ENCODE results near the gene WSB1.

Gene WSB1

DNA sequence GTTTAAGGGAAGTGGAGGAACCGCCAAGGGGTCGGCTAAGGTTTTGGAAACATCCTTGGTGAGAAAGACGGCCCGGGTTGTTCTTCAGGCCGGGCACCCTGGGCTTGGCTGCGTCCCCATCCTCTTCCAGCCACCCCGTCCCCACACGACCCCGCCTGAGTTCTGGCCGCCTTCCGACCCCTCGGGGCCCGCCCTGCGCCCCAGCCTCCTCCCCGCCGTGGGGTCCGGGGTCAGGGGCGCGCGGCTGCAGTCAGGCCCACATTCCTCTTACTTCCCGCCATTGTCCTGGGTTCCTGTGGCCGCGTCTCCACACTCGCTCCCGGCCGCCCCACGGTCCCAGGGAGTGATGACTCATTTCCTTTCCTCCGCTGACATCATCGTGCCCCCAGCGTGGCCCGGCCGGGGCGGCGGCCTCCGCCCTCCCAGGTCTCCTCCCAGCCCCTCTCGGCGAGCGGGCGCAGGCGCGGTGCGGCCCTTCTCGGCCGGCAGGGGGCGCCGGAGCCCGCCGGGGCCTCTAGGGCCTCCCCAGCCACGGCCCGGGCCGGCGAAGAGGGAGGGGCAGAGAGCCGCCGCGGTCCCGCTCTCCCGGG, 59.6 kb downstream of the WSB1 start:
- ChIA-PET CTCF (interaction anchor here (1.0 to 3.1 kb wide), 15 partner anchors 11 to 247 kb away, joined by 3 to 30 read pairs (median 5); partner anchors contain the start of gene KSR1), POLR2A (no interaction called here)
- H3K27me3 ChIP-seq (replicated peaks in 2 of 5; ENCODE audit: control insufficient read depth in 4 of 5, insufficient read depth in 5 of 5, low read length in 4 of 5): no peaks in the 10 kb centered on the region
- 0% methylated on average over 37 of the region's 57 CpGs for WGBS (ENCODE audit: insufficient coverage)
- peak; percentile 91 to 94 (median 93) for DNase-seq
- peaks cover 0 to 32% (median 21%) of the 10 kb centered on the region in 4 experiments for H3K4me1 ChIP-seq (ENCODE audit: control extremely low read depth in 1 of 4, control insufficient read depth in 4 of 4, insufficient read depth in 4 of 4, low read length in 3 of 4)
- H3K9me3 ChIP-seq (ENCODE audit: control extremely low read depth in 1 of 5, control insufficient read depth in 4 of 5, insufficient read depth in 2 of 5, low read depth in 1 of 5, low read length in 4 of 5): no peaks in the 10 kb centered on the region
- H3K27ac ChIP-seq (ENCODE audit: insufficient read depth in 1 of 2, low read depth in 1 of 2, low read length in 2 of 2, poor library complexity in 1 of 2, severe bottlenecking in 2 of 2): peak overlapping the region; percentile 85 to 96
- H3K4me3 ChIP-seq (ENCODE audit: control insufficient read depth in 1 of 7, extremely low read depth in 1 of 7, insufficient read depth in 4 of 7, low read depth in 2 of 7, low read length in 6 of 7): peak overlapping the region; percentile 51 to 83 (median 76)
- no peaks in the 10 kb centered on the region for H3K36me3 ChIP-seq (ENCODE audit: control insufficient read depth in 4 of 4, insufficient read depth in 4 of 4, low read length in 3 of 4)

DNA sequence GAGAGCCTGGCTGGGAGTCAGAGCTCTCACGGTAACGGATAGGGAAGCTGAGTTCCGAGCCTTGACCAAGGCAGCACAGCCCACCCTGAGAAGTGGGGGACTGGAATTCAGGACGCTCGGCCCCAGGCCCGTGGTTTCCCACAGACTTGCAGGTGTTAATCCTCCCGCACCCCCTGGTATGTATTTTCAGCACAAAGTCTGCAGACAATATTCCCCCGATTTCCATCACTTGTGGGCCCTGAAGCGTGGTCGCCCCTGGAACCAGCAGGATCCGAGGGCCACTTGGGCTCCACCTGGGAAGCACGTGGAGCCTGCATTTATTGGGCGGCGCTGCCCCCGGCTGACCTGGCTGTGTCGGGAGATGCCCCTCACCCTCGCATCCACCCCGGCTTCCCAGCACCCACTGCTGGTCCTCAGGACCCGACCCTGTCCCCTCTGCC, 60.2 kb downstream of the WSB1 start:
- Histone ChIP-seq H3K4me1 (ENCODE audit: control extremely low read depth in 1 of 4, control insufficient read depth in 4 of 4, insufficient read depth in 4 of 4, low read length in 3 of 4) (peaks cover 0 to 29% (median 21%) of the 10 kb centered on the region in 4 experiments), H3K27ac (ENCODE audit: insufficient read depth in 1 of 2, low read depth in 1 of 2, low read length in 2 of 2, poor library complexity in 1 of 2, severe bottlenecking in 2 of 2) (peak overlapping the region in 1 of 2 experiments; percentile 96), H3K36me3 (ENCODE audit: control insufficient read depth in 4 of 4, insufficient read depth in 4 of 4, low read length in 3 of 4) (no peaks in the 10 kb centered on the region), H3K4me3 (ENCODE audit: control insufficient read depth in 1 of 7, extremely low read depth in 1 of 7, insufficient read depth in 4 of 7, low read depth in 2 of 7, low read length in 6 of 7) (peak overlapping the region; percentile 9 to 83 (median 76)), H3K9me3 (ENCODE audit: control extremely low read depth in 1 of 5, control insufficient read depth in 4 of 5, insufficient read depth in 2 of 5, low read depth in 1 of 5, low read length in 4 of 5) (no peaks in the 10 kb centered on the region), H3K27me3 (replicated peaks in 2 of 5; ENCODE audit: control insufficient read depth in 4 of 5, insufficient read depth in 5 of 5, low read length in 4 of 5) (no peaks in the 10 kb centered on the region)
- CTCF ChIA-PET: interaction anchor here (1.0 to 3.1 kb wide), 14 partner anchors 11 to 246 kb away, joined by 3 to 30 read pairs (median 6); partner anchors contain the start of gene KSR1
- POLR2A ChIA-PET: no interaction called here
- 16% methylated on average over 16 of the region's 19 CpGs for WGBS (ENCODE audit: insufficient coverage)
- DNase-seq: no peak

DNA sequence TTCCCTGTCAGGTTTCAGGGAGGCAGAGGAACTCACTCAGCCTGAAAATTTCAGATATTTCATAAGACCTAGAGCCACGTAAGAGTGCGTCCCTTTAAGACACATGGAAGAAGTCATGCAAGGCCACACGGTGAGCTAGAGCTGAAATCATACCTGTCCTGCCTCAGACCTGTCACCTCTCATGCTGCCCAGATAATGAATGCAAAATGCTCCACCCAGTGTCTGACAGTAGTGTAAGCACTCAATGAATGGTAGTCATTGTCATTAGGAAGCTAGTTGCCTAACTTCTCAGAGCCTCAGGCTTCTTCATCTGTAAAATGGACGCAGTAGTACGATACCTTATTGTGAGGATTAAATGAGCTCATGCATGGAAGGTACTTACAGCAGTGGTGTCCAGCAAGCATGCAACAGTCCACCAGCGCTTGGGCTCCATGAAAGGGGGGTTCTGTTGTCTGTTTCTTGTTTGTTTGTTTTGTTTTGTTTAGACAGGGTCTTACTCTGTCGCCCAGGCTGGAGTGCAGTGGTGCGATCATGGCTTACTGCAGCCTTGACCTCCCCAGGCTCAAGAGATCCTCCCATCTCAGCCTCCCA, 60.7 kb downstream of the WSB1 start:
- ChIA-PET CTCF (interaction anchor here (0.7 to 3.1 kb wide), 17 partner anchors 10 to 246 kb away, joined by 3 to 30 read pairs (median 5); partner anchors contain the start of gene KSR1), POLR2A (no interaction called here)
- Histone ChIP-seq H3K9me3 (ENCODE audit: control extremely low read depth in 1 of 5, control insufficient read depth in 4 of 5, insufficient read depth in 2 of 5, low read depth in 1 of 5, low read length in 4 of 5) (no peaks in the 10 kb centered on the region), H3K4me3 (ENCODE audit: control insufficient read depth in 1 of 7, extremely low read depth in 1 of 7, insufficient read depth in 4 of 7, low read depth in 2 of 7, low read length in 6 of 7) (peak overlapping the region in 6 of 7 experiments; percentile 9 to 83 (median 77)), H3K36me3 (ENCODE audit: control insufficient read depth in 4 of 4, insufficient read depth in 4 of 4, low read length in 3 of 4) (no peaks in the 10 kb centered on the region), H3K4me1 (ENCODE audit: control extremely low read depth in 1 of 4, control insufficient read depth in 4 of 4, insufficient read depth in 4 of 4, low read length in 3 of 4) (peaks cover 0 to 25% (median 20%) of the 10 kb centered on the region in 4 experiments), H3K27me3 (replicated peaks in 2 of 5; ENCODE audit: control insufficient read depth in 4 of 5, insufficient read depth in 5 of 5, low read length in 4 of 5) (no peaks in the 10 kb centered on the region), H3K27ac (ENCODE audit: insufficient read depth in 1 of 2, low read depth in 1 of 2, low read length in 2 of 2, poor library complexity in 1 of 2, severe bottlenecking in 2 of 2) (no peak overlapping the region)
- DNase-seq: peak in 2 of 3 donors; percentile 44 to 68
- 72% methylated on average over 8 of the region's 8 CpGs for WGBS (ENCODE audit: insufficient coverage)

DNA sequence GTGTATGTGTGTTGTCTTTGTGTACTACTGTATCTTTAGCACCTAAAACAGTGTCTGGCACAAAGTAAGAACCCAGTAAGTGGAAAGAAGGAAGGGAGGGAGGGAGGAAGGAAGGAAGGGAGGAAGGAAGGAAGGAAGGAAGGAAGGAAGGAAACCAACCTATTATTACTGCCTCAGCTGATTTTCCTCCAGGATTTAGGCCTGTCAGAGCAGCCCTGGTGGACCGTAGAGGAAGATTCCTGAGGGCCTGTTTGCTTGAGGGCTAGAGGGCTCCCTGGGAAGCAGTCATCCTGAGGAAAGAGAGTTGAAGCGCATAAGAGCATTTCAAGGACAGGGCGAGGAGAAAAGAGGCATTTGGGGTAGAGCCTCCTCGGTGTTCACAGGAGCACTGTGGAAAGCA, 61.5 kb downstream of the WSB1 start:
- Histone ChIP-seq H3K9me3 (ENCODE audit: control extremely low read depth in 1 of 5, control insufficient read depth in 4 of 5, insufficient read depth in 2 of 5, low read depth in 1 of 5, low read length in 4 of 5) (no peaks in the 10 kb centered on the region), H3K4me1 (ENCODE audit: control extremely low read depth in 1 of 4, control insufficient read depth in 4 of 4, insufficient read depth in 4 of 4, low read length in 3 of 4) (peaks cover 0 to 23% (median 20%) of the 10 kb centered on the region in 4 experiments), H3K27ac (ENCODE audit: insufficient read depth in 1 of 2, low read depth in 1 of 2, low read length in 2 of 2, poor library complexity in 1 of 2, severe bottlenecking in 2 of 2) (no peak overlapping the region), H3K4me3 (ENCODE audit: control insufficient read depth in 1 of 7, extremely low read depth in 1 of 7, insufficient read depth in 4 of 7, low read depth in 2 of 7, low read length in 6 of 7) (no peak overlapping the region), H3K27me3 (replicated peaks in 2 of 5; ENCODE audit: control insufficient read depth in 4 of 5, insufficient read depth in 5 of 5, low read length in 4 of 5) (no peaks in the 10 kb centered on the region), H3K36me3 (ENCODE audit: control insufficient read depth in 4 of 4, insufficient read depth in 4 of 4, low read length in 3 of 4) (no peaks in the 10 kb centered on the region)
- 97% methylated on average over 4 of the region's 4 CpGs for WGBS (ENCODE audit: insufficient coverage)
- CTCF ChIA-PET: interaction anchor here (0.7 to 3.1 kb wide), 11 partner anchors 10 to 245 kb away, joined by 3 to 30 read pairs (median 8); no protein-coding TSS in a partner anchor
- no peak for DNase-seq
- POLR2A ChIA-PET: no interaction called here

DNA sequence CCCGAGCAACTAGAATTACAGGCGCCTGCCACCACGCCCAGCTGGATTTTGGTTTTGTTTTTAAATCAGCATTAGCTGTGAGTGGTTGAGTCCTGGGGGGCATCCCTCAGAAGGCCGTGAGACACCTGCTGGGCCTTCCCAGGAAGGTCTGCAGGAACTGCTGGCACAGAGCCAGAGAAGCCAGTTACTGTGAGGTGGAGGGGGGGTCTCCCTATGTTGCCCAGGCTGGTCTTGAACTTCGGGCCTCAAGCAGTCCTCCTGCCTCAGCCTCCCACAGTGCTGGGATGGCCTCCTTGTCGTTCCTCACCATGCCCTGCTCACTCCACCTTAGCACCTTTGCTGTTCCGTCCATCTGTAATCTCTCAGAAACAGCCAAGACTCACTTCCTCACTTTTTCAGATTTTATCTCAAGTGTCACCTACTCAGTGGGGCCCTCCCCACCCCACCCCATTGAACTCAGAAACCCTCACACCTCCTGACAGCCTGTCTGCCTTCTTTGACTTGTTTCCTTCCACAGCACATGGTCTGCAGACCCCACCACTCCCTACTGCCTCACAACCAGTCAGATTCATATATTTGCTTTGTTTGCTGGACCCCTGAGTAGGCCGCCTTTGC, 62.3 kb downstream of the WSB1 start:
- WGBS (ENCODE audit: insufficient coverage): 29% methylated on average over 5 of the region's 8 CpGs
- no peak overlapping the region for H3K4me3 ChIP-seq (ENCODE audit: control insufficient read depth in 1 of 7, extremely low read depth in 1 of 7, insufficient read depth in 4 of 7, low read depth in 2 of 7, low read length in 6 of 7)
- H3K9me3 ChIP-seq (ENCODE audit: control extremely low read depth in 1 of 5, control insufficient read depth in 4 of 5, insufficient read depth in 2 of 5, low read depth in 1 of 5, low read length in 4 of 5): no peaks in the 10 kb centered on the region
- peaks cover 0 to 24% (median 21%) of the 10 kb centered on the region in 4 experiments for H3K4me1 ChIP-seq (ENCODE audit: control extremely low read depth in 1 of 4, control insufficient read depth in 4 of 4, insufficient read depth in 4 of 4, low read length in 3 of 4)
- no peaks in the 10 kb centered on the region for H3K27me3 ChIP-seq (replicated peaks in 2 of 5; ENCODE audit: control insufficient read depth in 4 of 5, insufficient read depth in 5 of 5, low read length in 4 of 5)
- H3K27ac ChIP-seq (ENCODE audit: insufficient read depth in 1 of 2, low read depth in 1 of 2, low read length in 2 of 2, poor library complexity in 1 of 2, severe bottlenecking in 2 of 2): no peak overlapping the region
- peak in 2 of 3 donors; percentile 73 to 86 for DNase-seq
- CTCF ChIA-PET: interaction anchor here (0.7 to 3.1 kb wide), 7 partner anchors 9 to 244 kb away, joined by 3 to 30 read pairs (median 13); no protein-coding TSS in a partner anchor
- no peaks in the 10 kb centered on the region for H3K36me3 ChIP-seq (ENCODE audit: control insufficient read depth in 4 of 4, insufficient read depth in 4 of 4, low read length in 3 of 4)
- POLR2A ChIA-PET: no interaction called here

DNA sequence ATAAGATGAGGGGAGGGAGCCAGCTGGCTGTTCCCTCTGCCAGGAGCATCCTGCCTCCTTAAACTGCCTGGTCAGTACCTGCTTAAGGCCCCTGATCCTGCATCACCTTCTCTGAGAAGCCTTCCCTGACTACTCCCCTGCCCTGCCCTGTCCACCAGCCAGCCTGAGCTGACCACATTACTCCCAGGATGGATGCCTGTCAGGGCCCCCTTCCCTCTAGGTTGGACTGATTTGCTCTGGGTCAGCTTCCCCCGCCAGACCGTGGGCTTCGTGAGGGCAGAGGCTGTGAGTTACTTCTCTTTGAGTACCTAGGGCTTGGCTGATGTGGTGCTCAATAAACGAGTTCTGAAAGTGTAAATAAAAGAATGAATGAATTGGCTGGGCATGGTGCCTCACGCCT, 63.3 kb downstream of the WSB1 start:
- Histone ChIP-seq H3K27me3 (replicated peaks in 2 of 5; ENCODE audit: control insufficient read depth in 4 of 5, insufficient read depth in 5 of 5, low read length in 4 of 5) (no peaks in the 10 kb centered on the region), H3K4me3 (ENCODE audit: control insufficient read depth in 1 of 7, extremely low read depth in 1 of 7, insufficient read depth in 4 of 7, low read depth in 2 of 7, low read length in 6 of 7) (no peak overlapping the region), H3K9me3 (ENCODE audit: control extremely low read depth in 1 of 5, control insufficient read depth in 4 of 5, insufficient read depth in 2 of 5, low read depth in 1 of 5, low read length in 4 of 5) (no peaks in the 10 kb centered on the region), H3K27ac (ENCODE audit: insufficient read depth in 1 of 2, low read depth in 1 of 2, low read length in 2 of 2, poor library complexity in 1 of 2, severe bottlenecking in 2 of 2) (no peak overlapping the region), H3K36me3 (ENCODE audit: control insufficient read depth in 4 of 4, insufficient read depth in 4 of 4, low read length in 3 of 4) (no peaks in the 10 kb centered on the region), H3K4me1 (ENCODE audit: control extremely low read depth in 1 of 4, control insufficient read depth in 4 of 4, insufficient read depth in 4 of 4, low read length in 3 of 4) (peaks cover 0 to 24% (median 20%) of the 10 kb centered on the region in 4 experiments)
- 93% methylated on average over 3 of the region's 5 CpGs for WGBS (ENCODE audit: insufficient coverage)
- no peak for DNase-seq
- ChIA-PET POLR2A (no interaction called here), CTCF (interaction anchor here (0.8 kb wide), 1 partner anchor 12 kb away, joined by 4 read pairs; no protein-coding TSS in a partner anchor)
